Stimulated activated CD8-positive, alpha-beta memory T cell treated with anti-CD3 and anti-CD28 coated beads, Interleukin-7, amount 100 ng/mL, for 24 hours (primary cell): ENCODE measurements around the gene PHF19.

Source experiments
- DNase-seq: peaks from one replicate; pipeline ENCODE4 v3.0.0-alpha.2; 2020; ENCODE audit warnings: low read depth

The PHF19 gene

GRCh38 chr9:120872791-120873502 lies 4.0 kb downstream of the PHF19 start:
- no peak for DNase-seq

- no peak for DNase-seq
Observed at GRCh38 chr9:120870206-120870605, 6.8 kb downstream of the PHF19 start.

GRCh38 chr9:120869726-120870125 lies 7.3 kb downstream of the PHF19 start:
- DNase-seq = no peak

- DNase-seq = no peak
Observed at GRCh38 chr9:120869360-120869687, 7.7 kb downstream of the PHF19 start.

GRCh38 chr9:120868676-120869359 lies 8.2 kb downstream of the PHF19 start:
- DNase-seq = peak; percentile 95

- no peak for DNase-seq
Observed at GRCh38 chr9:120868339-120868675, 8.7 kb downstream of the PHF19 start.

- no peak for DNase-seq
Observed at GRCh38 chr9:120867676-120868338, 9.2 kb downstream of the PHF19 start.

GRCh38 chr9:120866651-120867050 lies 10.3 kb downstream of the PHF19 start:
- DNase-seq = no peak

- DNase-seq = no peak
Observed at GRCh38 chr9:120865809-120866208, 11.2 kb downstream of the PHF19 start.

GRCh38 chr9:120865176-120865575 lies 11.8 kb downstream of the PHF19 start:
- no peak for DNase-seq

GRCh38 chr9:120864719-120865118 lies 12.3 kb downstream of the PHF19 start:
- DNase-seq = no peak

GRCh38 chr9:120863833-120864232 lies 13.2 kb downstream of the PHF19 start:
- no peak for DNase-seq

GRCh38 chr9:120862452-120862851 lies 14.5 kb downstream of the PHF19 start:
- no peak for DNase-seq

GRCh38 chr9:120861935-120862334 lies 15.1 kb downstream of the PHF19 start:
- DNase-seq = no peak

GRCh38 chr9:120860083-120860482 lies 16.9 kb downstream of the PHF19 start:
- no peak for DNase-seq

- no peak for DNase-seq
Observed at GRCh38 chr9:120859361-120859760, 17.6 kb downstream of the PHF19 start.

- no peak for DNase-seq
Observed at GRCh38 chr9:120857902-120858301, 19.1 kb downstream of the PHF19 start.

GRCh38 chr9:120857481-120857880 lies 19.5 kb downstream of the PHF19 start:
- DNase-seq = no peak

- no peak for DNase-seq
Observed at GRCh38 chr9:120856700-120857099, 20.3 kb downstream of the PHF19 start.

- DNase-seq = no peak
Observed at GRCh38 chr9:120855827-120856670, 20.9 kb downstream of the PHF19 start.

GRCh38 chr9:120854596-120855327 lies 22.2 kb downstream of the PHF19 start:
- DNase-seq = no peak

GRCh38 chr9:120853198-120853597 lies 23.8 kb downstream of the PHF19 start:
- DNase-seq = no peak
